Lower lobe of right lung (tissue), 2 donors: ENCODE results near the gene TXNDC17. TPM values are rescaled to one million over a fixed set of nuclear protein-coding genes. Genes with fewer than 3 reads are reported as not detected.
A peak's percentile ranks its signal among the peaks of the same experiment; 100 is the strongest.

ENCODE experiments used
- ATAC-seq, 2 donors: fragments of 200-7000 bp; cut with Tn5 transposase; one replicate each; pipeline ENCODE4 v1.9.1; 2020 to 2022; ENCODE audit warnings: mild to moderate bottlenecking in 2 of 2, moderate library complexity in 2 of 2
- DNase-seq: peaks from one replicate; pipeline ENCODE4 v3.0.0-alpha.2; 2020
- H3K27ac ChIP-seq: fragments of 200-600 bp; one replicate; pipeline ENCODE4 v1.8.0; 2022
- H3K27me3 ChIP-seq: fragments of 200-600 bp; one replicate; pipeline ENCODE4 v1.8.0; 2022; ENCODE audit warnings: low read depth
- H3K36me3 ChIP-seq: fragments of 200-600 bp; one replicate; pipeline ENCODE4 v1.8.0; 2022; ENCODE audit warnings: mild to moderate bottlenecking
- H3K4me1 ChIP-seq: fragments of 200-600 bp; one replicate; pipeline ENCODE4 v1.8.0; 2022
- H3K4me3 ChIP-seq: fragments of 200-600 bp; one replicate; pipeline ENCODE4 v1.8.0; 2022; ENCODE audit warnings: mild to moderate bottlenecking
- H3K9me3 ChIP-seq: fragments of 200-600 bp; one replicate; pipeline ENCODE4 v1.8.0; 2022
- intact Hi-C: fragments of 100-400 bp; cut with DNase I; formaldehyde crosslinking; loops from one replicate; pipeline ENCODE4 v1.11.0; 2022
- total RNA-seq: library from RNA; stranded (reverse); fragmentation: NEBNext Ultra II Directional; extraction: Animal tissue kit (Norgen Biotek cat#: 25700); gene quantifications from one replicate; pipeline ENCODE4 v1.2.1, GENCODE V29; 2021
- TF ChIP-seq, protein P1 (sequence below): fragments of 200-600 bp; IDR thresholded peaks from one replicate; pipeline ENCODE4 v1.8.0; 2022; ENCODE audit warnings: antibody characterized with exemption, mild to moderate bottlenecking
- donor health status: DM: no; HTN: yes; CAD: no; lungs with severe emphysema.

TXNDC17 gene
- total RNA-seq, 1 donor from 2014 or later = 50.4 TPM

DNA sequence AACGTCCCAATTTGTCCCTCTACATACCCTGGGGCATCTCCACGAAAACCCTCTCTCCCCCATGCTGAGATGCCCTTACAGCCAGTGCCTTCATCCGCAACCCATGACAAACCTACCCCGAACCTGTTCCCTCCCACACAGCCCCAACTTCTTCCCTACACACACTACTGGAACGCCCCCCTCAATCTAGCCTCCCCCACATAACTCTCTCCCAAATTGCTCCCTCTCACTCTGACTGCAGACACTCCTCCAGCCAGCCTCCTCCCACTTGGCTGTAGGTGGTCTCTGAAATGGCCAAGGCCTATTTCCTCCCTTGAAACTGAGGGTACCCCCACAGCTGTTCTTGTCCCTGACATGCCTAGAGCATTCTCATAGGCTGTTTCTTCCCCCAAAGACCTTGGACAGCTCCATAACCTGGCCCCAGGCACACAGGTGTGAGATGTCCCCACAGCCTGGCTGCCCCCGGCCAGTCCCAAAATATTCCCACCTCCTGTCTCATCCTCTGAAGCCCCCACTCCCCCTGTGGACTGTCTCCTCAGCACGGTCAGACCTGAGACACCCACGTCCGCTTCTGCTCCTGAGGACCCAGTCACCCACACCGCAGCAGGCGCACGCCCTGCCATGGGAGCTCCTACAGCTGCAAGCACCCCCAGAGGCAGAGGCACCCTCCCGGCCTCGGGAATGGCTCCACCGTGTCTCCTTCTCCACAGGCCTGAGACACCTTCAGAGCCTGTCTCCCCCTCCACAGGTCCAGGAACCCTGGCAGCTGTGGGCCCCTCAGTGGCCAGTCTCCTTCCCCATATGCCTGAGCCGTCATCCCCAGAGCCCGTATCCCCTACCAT lies 4.0 kb upstream of the TXNDC17 start:
- no peak overlapping the region for H3K27ac ChIP-seq
- H3K9me3 ChIP-seq = no peaks in the 10 kb centered on the region
- no peak overlapping the region for H3K4me3 ChIP-seq
- no peak for DNase-seq
- no peaks in the 10 kb centered on the region for H3K27me3 ChIP-seq
- TF ChIP-seq, protein P1, sequence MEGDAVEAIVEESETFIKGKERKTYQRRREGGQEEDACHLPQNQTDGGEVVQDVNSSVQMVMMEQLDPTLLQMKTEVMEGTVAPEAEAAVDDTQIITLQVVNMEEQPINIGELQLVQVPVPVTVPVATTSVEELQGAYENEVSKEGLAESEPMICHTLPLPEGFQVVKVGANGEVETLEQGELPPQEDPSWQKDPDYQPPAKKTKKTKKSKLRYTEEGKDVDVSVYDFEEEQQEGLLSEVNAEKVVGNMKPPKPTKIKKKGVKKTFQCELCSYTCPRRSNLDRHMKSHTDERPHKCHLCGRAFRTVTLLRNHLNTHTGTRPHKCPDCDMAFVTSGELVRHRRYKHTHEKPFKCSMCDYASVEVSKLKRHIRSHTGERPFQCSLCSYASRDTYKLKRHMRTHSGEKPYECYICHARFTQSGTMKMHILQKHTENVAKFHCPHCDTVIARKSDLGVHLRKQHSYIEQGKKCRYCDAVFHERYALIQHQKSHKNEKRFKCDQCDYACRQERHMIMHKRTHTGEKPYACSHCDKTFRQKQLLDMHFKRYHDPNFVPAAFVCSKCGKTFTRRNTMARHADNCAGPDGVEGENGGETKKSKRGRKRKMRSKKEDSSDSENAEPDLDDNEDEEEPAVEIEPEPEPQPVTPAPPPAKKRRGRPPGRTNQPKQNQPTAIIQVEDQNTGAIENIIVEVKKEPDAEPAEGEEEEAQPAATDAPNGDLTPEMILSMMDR = no peak
- no peak for ATAC-seq
- H3K36me3 ChIP-seq = peaks cover 31% of the 10 kb centered on the region
- H3K4me1 ChIP-seq = peaks cover 22% of the 10 kb centered on the region
- intact Hi-C loops = no loop called here

DNA sequence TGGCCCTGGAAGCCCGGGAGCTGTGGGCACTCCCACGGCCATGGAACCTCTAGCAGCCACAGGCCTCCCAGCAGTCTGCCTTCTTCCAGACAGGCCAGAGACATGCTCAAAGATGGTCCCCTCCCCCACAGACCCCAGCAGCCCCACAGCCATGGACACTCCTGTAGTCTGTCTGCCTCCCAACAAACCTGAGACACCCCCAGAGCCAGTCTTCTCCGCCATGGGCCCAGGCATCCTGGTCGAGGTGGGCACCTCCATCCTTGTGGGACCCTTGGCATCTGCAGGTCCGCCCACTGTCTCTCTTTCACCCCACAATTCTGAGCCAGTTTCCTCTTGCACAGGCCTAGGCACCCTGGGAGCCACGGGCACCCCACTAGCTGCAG lies 3.4 kb upstream of the TXNDC17 start:
- Histone ChIP-seq H3K4me1 (peaks cover 28% of the 10 kb centered on the region), H3K9me3 (no peaks in the 10 kb centered on the region), H3K36me3 (peaks cover 27% of the 10 kb centered on the region), H3K4me3 (no peak overlapping the region), H3K27ac (no peak overlapping the region), H3K27me3 (no peaks in the 10 kb centered on the region)
- TF ChIP-seq, protein P1 = no peak
- no peak for DNase-seq
- intact Hi-C loops = no loop called here
- ATAC-seq = no peak

DNA sequence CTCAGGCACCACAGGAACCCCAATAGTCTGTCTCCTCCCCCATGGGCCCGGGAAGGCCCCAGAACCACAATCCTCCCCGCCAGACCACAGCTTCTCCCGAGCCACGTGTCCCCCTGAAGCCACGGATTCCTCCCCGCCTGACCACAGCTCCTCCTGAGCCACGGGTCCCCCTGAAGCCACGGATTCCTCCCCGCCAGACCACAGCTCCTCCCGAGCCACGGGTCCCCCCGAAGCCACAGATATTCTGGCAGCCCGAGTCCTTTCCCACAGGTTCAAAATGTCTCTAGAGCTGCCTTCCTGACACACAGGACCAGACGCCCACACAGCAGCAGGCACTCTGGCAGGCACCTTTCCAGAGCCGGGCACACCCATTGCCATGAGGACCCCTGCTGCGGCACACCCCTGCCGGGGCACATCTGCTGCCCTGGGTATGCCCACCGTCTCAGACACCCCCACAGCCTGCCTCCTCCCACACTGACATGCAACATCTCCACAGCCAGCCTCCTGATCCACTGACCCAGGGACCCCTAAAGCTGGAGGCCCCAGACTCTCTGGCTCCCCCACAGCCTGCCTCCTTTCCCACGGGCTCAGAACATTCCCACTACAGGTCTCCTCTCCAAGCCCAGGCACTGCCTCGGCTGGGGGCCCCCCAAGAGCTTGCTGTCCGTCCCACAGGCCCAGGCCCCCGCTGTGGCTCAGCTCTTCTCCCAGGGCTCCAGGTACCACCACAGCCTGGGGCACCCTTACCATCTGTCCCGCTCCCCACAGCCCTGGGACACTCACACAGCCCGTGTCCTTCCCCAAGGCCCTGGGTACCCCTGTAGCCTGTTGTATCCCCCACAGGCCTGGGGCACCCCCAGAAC lies 2.6 kb upstream of the TXNDC17 start:
- DNase-seq (no peak), ATAC-seq (no peak)
- intact Hi-C loops = no loop called here
- H3K9me3 ChIP-seq = no peaks in the 10 kb centered on the region
- H3K27me3 ChIP-seq = no peaks in the 10 kb centered on the region
- no peak overlapping the region for H3K27ac ChIP-seq
- H3K36me3 ChIP-seq = peaks cover 27% of the 10 kb centered on the region
- no peak overlapping the region for H3K4me3 ChIP-seq
- TF ChIP-seq, protein P1 = no peak
- H3K4me1 ChIP-seq = peaks cover 32% of the 10 kb centered on the region

DNA sequence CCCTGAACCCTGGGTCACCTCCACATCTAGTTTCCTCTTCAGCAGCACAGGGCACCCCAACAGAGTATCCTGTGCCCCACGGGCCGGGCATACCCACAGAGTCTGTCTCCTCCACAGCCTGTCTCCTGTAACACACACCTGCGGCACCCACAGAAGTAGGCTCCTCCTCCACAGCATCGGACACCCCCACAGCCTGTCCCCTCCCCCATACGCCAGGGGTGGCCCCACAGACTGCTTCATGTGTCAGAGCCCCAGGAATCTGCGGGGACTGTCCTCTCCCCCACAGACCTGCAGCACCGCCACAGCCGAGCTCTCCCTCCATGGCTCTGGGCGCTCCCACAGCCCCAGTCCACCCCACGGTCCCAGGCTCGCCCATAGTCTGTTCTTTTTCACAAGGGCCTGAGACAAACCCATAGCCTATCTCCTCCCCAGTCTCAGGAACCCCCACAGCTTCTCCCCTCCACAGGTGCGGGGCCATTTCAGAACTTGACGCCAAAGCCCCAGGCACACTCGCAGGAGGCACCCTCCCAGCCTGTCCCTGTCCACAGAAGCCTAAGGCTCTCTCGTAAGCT lies 1.8 kb upstream of the TXNDC17 start:
- Histone ChIP-seq H3K36me3 (peaks cover 28% of the 10 kb centered on the region), H3K4me3 (peak overlapping the region; percentile 93), H3K27ac (no peak overlapping the region), H3K4me1 (peaks cover 32% of the 10 kb centered on the region), H3K27me3 (no peaks in the 10 kb centered on the region), H3K9me3 (no peaks in the 10 kb centered on the region)
- intact Hi-C loops = no loop called here
- TF ChIP-seq, protein P1 = no peak
- ATAC-seq = no peak
- no peak for DNase-seq

DNA sequence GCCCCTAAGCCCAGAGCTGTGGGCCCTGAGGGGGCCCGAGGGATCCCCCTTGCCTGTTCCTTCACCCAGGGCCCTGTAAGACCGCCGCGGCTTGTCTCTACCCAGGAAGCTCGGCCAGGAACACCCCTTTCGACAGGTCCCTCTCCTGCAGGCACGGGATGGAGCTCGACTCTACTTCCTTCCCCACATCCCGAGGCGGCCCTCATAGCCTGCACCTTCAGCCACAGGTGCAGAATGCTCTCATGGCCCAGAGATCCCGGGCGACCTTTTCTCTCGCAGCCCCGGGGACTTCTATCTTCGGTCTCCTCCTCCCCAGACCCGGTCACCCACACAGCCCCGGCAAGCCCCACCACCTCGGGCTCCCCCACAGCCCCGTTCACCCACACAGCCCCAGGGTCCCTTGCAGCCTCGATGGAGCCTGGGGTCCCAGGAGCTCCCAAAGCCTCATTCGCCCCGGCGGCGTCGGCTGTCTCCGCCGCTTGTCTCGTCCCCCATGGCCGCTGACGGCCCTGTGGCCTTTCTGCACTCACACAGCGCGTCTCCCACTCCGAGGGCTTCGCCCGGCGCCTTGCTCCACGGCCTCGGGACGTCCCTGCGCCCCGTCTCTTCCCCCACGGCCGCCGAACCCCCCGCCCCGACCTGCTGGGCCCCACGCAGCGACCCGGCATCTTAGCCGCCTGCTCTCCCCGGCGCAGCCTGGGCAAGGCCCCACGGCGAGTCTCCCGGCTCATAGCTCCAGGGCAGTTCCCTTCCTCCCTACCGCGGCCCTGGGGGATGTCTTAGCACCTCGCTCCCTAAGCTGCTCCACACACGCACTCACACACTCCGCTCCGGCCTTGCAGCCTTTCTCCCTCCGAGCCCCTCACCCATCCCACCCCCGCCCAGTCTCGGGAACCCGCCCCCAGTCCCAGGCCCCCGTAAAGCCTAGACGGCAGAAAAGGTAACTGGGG lies 999 bp upstream of the TXNDC17 start:
- intact Hi-C loops = no loop called here
- H3K4me1 ChIP-seq = peaks cover 32% of the 10 kb centered on the region
- TF ChIP-seq, protein P1 = no peak
- peaks cover 28% of the 10 kb centered on the region for H3K36me3 ChIP-seq
- H3K27me3 ChIP-seq = no peaks in the 10 kb centered on the region
- peak; percentile 66 for DNase-seq
- peak; percentile 73 to 74 for ATAC-seq
- peak overlapping the region; percentile 93 for H3K4me3 ChIP-seq
- H3K27ac ChIP-seq = peak overlapping the region; percentile 93
- no peaks in the 10 kb centered on the region for H3K9me3 ChIP-seq
